K562 (cell line): Measurements from ENCODE around the gene HSPB2. TPM values are rescaled to one million over a fixed set of nuclear protein-coding genes. Genes with fewer than 3 reads are reported as not detected.

Experiments used
- FOS ChIP-seq: IDR thresholded peaks from 3 replicates; pipeline ENCODE4 v1.6.1; 2011; ENCODE audit not compliant: insufficient read length; ENCODE audit errors: extremely low read depth
- HES1 ChIP-seq: fragments of 450-650 bp; IDR thresholded peaks from 2 replicates; pipeline ENCODE4 v1.6.1; 2016; ENCODE audit warnings: low read depth, mild to moderate bottlenecking, moderate library complexity
- HMBOX1 ChIP-seq: sonication (generic); IDR thresholded peaks from 2 replicates; pipeline ENCODE4 v1.6.1; 2016
- JUNB ChIP-seq: fragments of 450-650 bp; formaldehyde crosslinking; conservative IDR thresholded peaks from 2 replicates; pipeline ENCODE4 v1.4.0; 2020; ENCODE audit warnings: mild to moderate bottlenecking
- KDM1A ChIP-seq, 2 experiments: fragments of 450-650 bp; IDR thresholded peaks; 2 replicates each; pipeline ENCODE4 v1.6.1; 2016; ENCODE audit warnings: mild to moderate bottlenecking in 2 of 2
- MEIS2 ChIP-seq: fragments of 450-650 bp; IDR thresholded peaks from 2 replicates; pipeline ENCODE4 v1.6.1; 2014; ENCODE audit warnings: mild to moderate bottlenecking; ENCODE audit not compliant: partially characterized antibody
- SMAD2 ChIP-seq: fragments of 150-350 bp; IDR thresholded peaks from 2 replicates; pipeline ENCODE4 v1.6.1; 2014; ENCODE audit warnings: low read depth, mild to moderate bottlenecking, low read length
- ZBTB40 ChIP-seq, 2 experiments: fragments of 450-650 bp in 1 of 2; sonication (generic) in 1 of 2; formaldehyde crosslinking in 1 of 2; IDR thresholded peaks; 2 replicates each; pipeline versions ENCODE4 v1.7.1 to v1.9.0; 2016 to 2022; ENCODE audit warnings: inconsistent platforms in 1 of 2, mild to moderate bottlenecking in 1 of 2, missing genetic modification reagents in 1 of 2
- ZNF609 ChIP-seq: sonication (generic); formaldehyde crosslinking; IDR thresholded peaks from 2 replicates; pipeline ENCODE4 v1.8.1; 2023; ENCODE audit warnings: missing genetic modification reagents, mild to moderate bottlenecking, borderline replicate concordance
- ZNF707 ChIP-seq: fragments of 250-450 bp; sonication (Bioruptor Pico); conservative IDR thresholded peaks from 2 replicates; pipeline ENCODE4 v1.8.0; 2022; ENCODE audit warnings: inconsistent platforms, mild to moderate bottlenecking, moderate library complexity
- polyA plus RNA-seq, 8 experiments: library from polyadenylated mRNA; depleted of rRNA in 4 of 8; stranded (reverse) in 5 of 8; unstranded in 3 of 8; fragments of >200 nt; fragmentation: Nextera tagmentation in 2 of 8; fragmentation: Illumina TruSeq in 1 of 8; extraction: Ambion mirVana in 2 of 8; extraction: Trizol in 1 of 8; gene quantifications; 2 replicates each; pipeline versions ENCODE4 v1.2.1 to v1.2.3, GENCODE V29; 2011 to 2014; ENCODE audit warnings: inconsistent platforms in 1 of 8, missing spikeins in 1 of 8
- total RNA-seq, 7 experiments: library from RNA; depleted of rRNA in 6 of 7; stranded (reverse); fragments of >200 nt in 6 of 7; fragmentation: Illumina TruSeq in 2 of 7; extraction: Trizol in 2 of 7; gene quantifications; 2 replicates each; pipeline versions ENCODE4 v1.2.1 to v1.2.3, GENCODE V29; 2011 to 2021; ENCODE audit warnings: low replicate concordance in 1 of 7

Gene HSPB2
- total and polyA plus RNA-seq, 9 of the 15 experiments (the other 6 are each of a cell fraction or from before 2014, with no cell fraction given): 0.06 to 0.35 (median 0.11) TPM; not detected in 5

- TF ChIP-seq ZNF609: 0 out of 2 replicates have a peak, but pooled peaks have one; percentile 32
- peak; percentile 77 for TF ChIP-seq MEIS2
- no peak for TF ChIP-seq SMAD2
- TF ChIP-seq ZBTB40 (IDR thresholded peaks at IDR 0.05): peak; percentile 11; the same call in 1 of the 2 replicates
- TF ChIP-seq ZBTB40 (CRISPR knock-in tag; IDR thresholded peaks at IDR 0.05): no peak
- TF ChIP-seq FOS: no peak
- TF ChIP-seq HMBOX1: no peak
- no peak for TF ChIP-seq JUNB (CRISPR knock-in tag)
- TF ChIP-seq KDM1A (IDR thresholded peaks at IDR 0.05): peak in 1 of 2 experiments; percentile 19; a peak in 1 of 4 replicates
- TF ChIP-seq HES1: no peak
- TF ChIP-seq ZNF707: no peak
Measured at GRCh38 chr11:111870522-111870885, 42.0 kb upstream of the HSPB2 start (continued).
